HCEC 1CT (cell line): ENCODE data around the gene MGA.
A peak's percentile ranks its signal among the peaks of the same experiment; 100 is the strongest.

Source experiments
- DNase-seq: peaks from one replicate; pipeline ENCODE4 v3.0.0-alpha.2; 2017

Gene MGA

GRCh38 chr15:41789236-41789635 is 129.0 kb downstream of the MGA start:
- DNase-seq, result no peak

GRCh38 chr15:41789662-41790061 is 129.5 kb downstream of the MGA start:
- DNase-seq, result no peak

GRCh38 chr15:41790169-41790568 is 130.0 kb downstream of the MGA start:
- no peak for DNase-seq

- peak; percentile 57 for DNase-seq
Measured at GRCh38 chr15:41790756-41791546, 130.7 kb downstream of the MGA start.

GRCh38 chr15:41791547-41791937 is 131.3 kb downstream of the MGA start:
- no peak for DNase-seq

- no peak for DNase-seq
Measured at GRCh38 chr15:41792000-41792637, 131.9 kb downstream of the MGA start.

- DNase-seq, result no peak
Measured at GRCh38 chr15:41794081-41794480, 133.9 kb downstream of the MGA start.

GRCh38 chr15:41795996-41796856 is 136.0 kb downstream of the MGA start:
- DNase-seq, result no peak

- DNase-seq, result no peak
Measured at GRCh38 chr15:41797201-41797944, 137.2 kb downstream of the MGA start.

GRCh38 chr15:41798607-41799487 is 138.6 kb downstream of the MGA start:
- no peak for DNase-seq

- no peak for DNase-seq
Measured at GRCh38 chr15:41799488-41799805, 139.2 kb downstream of the MGA start.

- no peak for DNase-seq
Measured at GRCh38 chr15:41801185-41801584, 141.0 kb downstream of the MGA start.

- peak; percentile 54 for DNase-seq
Measured at GRCh38 chr15:41801850-41802455, 141.7 kb downstream of the MGA start.

GRCh38 chr15:41804361-41804760 is 144.2 kb downstream of the MGA start:
- no peak for DNase-seq

- DNase-seq, result no peak
Measured at GRCh38 chr15:41804916-41805666, 144.9 kb downstream of the MGA start.

- no peak for DNase-seq
Measured at GRCh38 chr15:41805711-41806110, 145.5 kb downstream of the MGA start.

- no peak for DNase-seq
Measured at GRCh38 chr15:41806291-41807181, 146.3 kb downstream of the MGA start.

GRCh38 chr15:41809121-41809520 is 148.9 kb downstream of the MGA start:
- DNase-seq, result peak; percentile 55

GRCh38 chr15:41809526-41810220 is 149.5 kb downstream of the MGA start:
- no peak for DNase-seq
